ENCODE results near the gene GPR39. TPM values are rescaled to one million over a fixed set of nuclear protein-coding genes. Genes with fewer than 3 reads are reported as not detected.

The GPR39 gene
- total and polyA plus RNA-seq, 2 donors (not counting 1 experiment from before 2014, with no cell fraction given), result not detected

- Histone ChIP-seq H3K9me3 (ENCODE audit: control extremely low read depth in 1 of 3, control insufficient read depth in 2 of 3, insufficient read depth in 1 of 3, low read length in 2 of 3) (peaks cover 0 to 3% (median 0%) of the 10 kb centered on the region in 3 donors), H2AFZ (ENCODE audit: insufficient read depth, low read depth, low read length, poor library complexity, severe bottlenecking) (no peak overlapping the region), H3K4me1 (ENCODE audit: control insufficient read depth in 2 of 2, insufficient read depth in 2 of 2, low read length in 2 of 2) (no peaks in the 10 kb centered on the region), H3K79me2 (ENCODE audit: control insufficient read depth, insufficient read depth, low read length) (no peaks in the 10 kb centered on the region), H3K4me2 (replicated peaks; ENCODE audit: low read depth, low read length, poor library complexity, severe bottlenecking) (no peak overlapping the region), H4K20me1 (ENCODE audit: control insufficient read depth, insufficient read depth, low read length, poor library complexity, severe bottlenecking) (no peaks in the 10 kb centered on the region), H3K9ac (ENCODE audit: low read length) (no peak overlapping the region), H3K4me3 (ENCODE audit: control extremely low read depth in 1 of 5, extremely low read depth in 1 of 5, insufficient read depth in 1 of 5, low read depth in 2 of 5, low read length in 4 of 5) (no peak overlapping the region), H3K27me3 (replicated peaks in 1 of 4; ENCODE audit: control extremely low read depth in 1 of 4, control insufficient read depth in 3 of 4, insufficient read depth in 4 of 4, low read length in 3 of 4) (no peaks in the 10 kb centered on the region), H3K27ac (ENCODE audit: low read length in 2 of 2) (no peak overlapping the region), H3K36me3 (replicated peaks in 1 of 2; ENCODE audit: control extremely low read depth in 1 of 2, control insufficient read depth in 1 of 2, extremely low read depth in 1 of 2, insufficient read depth in 2 of 2, low read length in 1 of 2) (no peaks in the 10 kb centered on the region)
- TF ChIP-seq CTCF (IDR thresholded peaks at IDR 0.05) (no peak), EZH2 (IDR thresholded peaks at IDR 0.05; ENCODE audit: borderline replicate concordance, insufficient read depth, low read depth, low read length, poor library complexity, severe bottlenecking) (no peak)
- H3K4me3 Mint-ChIP-seq, result no peak overlapping the region
- H3K9me3 Mint-ChIP-seq (ENCODE audit: insufficient read depth), result no peaks in the 10 kb centered on the region
- 100% methylated on average over 1 of the region's 2 CpGs for WGBS (ENCODE audit: insufficient coverage)
- intact Hi-C loops (cut with micrococcal nuclease), result no loop called here
- no peak for DNase-seq
- CTCF ChIA-PET, result no interaction called here
- peaks cover 3% of the 10 kb centered on the region for H3K27me3 Mint-ChIP-seq
- POLR2A ChIA-PET, result no interaction called here
- no peaks in the 10 kb centered on the region for H3K4me1 Mint-ChIP-seq
- no peak for ATAC-seq (ENCODE audit: low read depth)
- H3K27ac Mint-ChIP-seq, result no peak overlapping the region
Measured at GRCh38 chr2:132400169-132400900, 16.3 kb upstream of the GPR39 start.

- no peak for TF ChIP-seq EZH2 (IDR thresholded peaks at IDR 0.05; ENCODE audit: borderline replicate concordance, insufficient read depth, low read depth, low read length, poor library complexity, severe bottlenecking)
- no peak for TF ChIP-seq CTCF (IDR thresholded peaks at IDR 0.05)
- peaks cover 3% of the 10 kb centered on the region for H3K27me3 Mint-ChIP-seq
- Histone ChIP-seq H3K27ac (ENCODE audit: low read length in 2 of 2) (no peak overlapping the region), H3K4me3 (ENCODE audit: control extremely low read depth in 1 of 5, extremely low read depth in 1 of 5, insufficient read depth in 1 of 5, low read depth in 2 of 5, low read length in 4 of 5) (no peak overlapping the region), H2AFZ (ENCODE audit: insufficient read depth, low read depth, low read length, poor library complexity, severe bottlenecking) (no peak overlapping the region), H3K79me2 (ENCODE audit: control insufficient read depth, insufficient read depth, low read length) (no peaks in the 10 kb centered on the region), H3K36me3 (replicated peaks in 1 of 2; ENCODE audit: control extremely low read depth in 1 of 2, control insufficient read depth in 1 of 2, extremely low read depth in 1 of 2, insufficient read depth in 2 of 2, low read length in 1 of 2) (no peaks in the 10 kb centered on the region), H3K27me3 (replicated peaks in 1 of 4; ENCODE audit: control extremely low read depth in 1 of 4, control insufficient read depth in 3 of 4, insufficient read depth in 4 of 4, low read length in 3 of 4) (no peaks in the 10 kb centered on the region), H3K9me3 (ENCODE audit: control extremely low read depth in 1 of 3, control insufficient read depth in 2 of 3, insufficient read depth in 1 of 3, low read length in 2 of 3) (peaks cover 0 to 3% (median 0%) of the 10 kb centered on the region in 3 donors), H3K4me2 (replicated peaks; ENCODE audit: low read depth, low read length, poor library complexity, severe bottlenecking) (no peak overlapping the region), H4K20me1 (ENCODE audit: control insufficient read depth, insufficient read depth, low read length, poor library complexity, severe bottlenecking) (no peaks in the 10 kb centered on the region), H3K9ac (ENCODE audit: low read length) (no peak overlapping the region), H3K4me1 (ENCODE audit: control insufficient read depth in 2 of 2, insufficient read depth in 2 of 2, low read length in 2 of 2) (no peaks in the 10 kb centered on the region)
- intact Hi-C loops (cut with micrococcal nuclease), result no loop called here
- CTCF ChIA-PET, result no interaction called here
- no peak for DNase-seq
- ATAC-seq (ENCODE audit: low read depth), result no peak
- no peaks in the 10 kb centered on the region for H3K4me1 Mint-ChIP-seq
- no peak overlapping the region for H3K27ac Mint-ChIP-seq
- WGBS (ENCODE audit: insufficient coverage), result 60% methylated on average over 1 of the region's 2 CpGs
- H3K9me3 Mint-ChIP-seq (ENCODE audit: insufficient read depth), result no peaks in the 10 kb centered on the region
- POLR2A ChIA-PET, result no interaction called here
- H3K4me3 Mint-ChIP-seq, result no peak overlapping the region
Measured at GRCh38 chr2:132400901-132401240, 15.7 kb upstream of the GPR39 start.

Data from B cell (primary cell).